Lung (tissue), 12 donors: ENCODE results near the gene SLC29A2. TPM values are rescaled to one million over a fixed set of nuclear protein-coding genes. Genes with fewer than 3 reads are reported as not detected.

Experiments used
- ATAC-seq: fragments of 200-7000 bp; cut with Tn5 transposase; one replicate; pipeline ENCODE4 v1.9.1; 2020; ENCODE audit warnings: moderate number of reproducible peaks; ENCODE audit not compliant: insufficient read depth, low FRiP score
- DNase-seq, 3 donors: peaks; one replicate each; pipeline ENCODE4 v3.0.0-alpha.2; 2013 to 2017
- H3K27ac ChIP-seq, 2 donors: one replicate each; pipeline ENCODE4 v1.5.1; 2013; ENCODE audit warnings: mild to moderate bottlenecking in 2 of 2, moderate library complexity in 2 of 2, control low read depth in 1 of 2, inconsistent platforms in 1 of 2, low read depth in 1 of 2, low read length in 1 of 2
- H3K27me3 ChIP-seq, 3 donors: one replicate each; pipeline ENCODE4 v1.5.1; 2013; ENCODE audit warnings: low read length in 2 of 3; ENCODE audit not compliant: control insufficient read depth in 3 of 3, insufficient read depth in 3 of 3
- H3K36me3 ChIP-seq, 4 donors: one replicate each; pipeline ENCODE4 v1.5.1; 2013; ENCODE audit warnings: low read length in 4 of 4, mild to moderate bottlenecking in 1 of 4, moderate library complexity in 1 of 4; ENCODE audit not compliant: control insufficient read depth in 4 of 4, insufficient read depth in 4 of 4
- H3K4me1 ChIP-seq, 5 donors: one replicate each; pipeline ENCODE4 v1.5.1; 2013; ENCODE audit warnings: low read length in 5 of 5, mild to moderate bottlenecking in 2 of 5, moderate library complexity in 1 of 5; ENCODE audit not compliant: control insufficient read depth in 5 of 5, insufficient read depth in 5 of 5
- H3K4me3 ChIP-seq: one replicate; pipeline ENCODE4 v1.5.1; 2013; ENCODE audit warnings: mild to moderate bottlenecking, control low read depth, moderate library complexity
- H3K9ac ChIP-seq, 2 donors: one replicate each; pipeline ENCODE4 v1.5.1; 2013; ENCODE audit warnings: low read length in 2 of 2, control low read depth in 1 of 2; ENCODE audit not compliant: insufficient read depth in 1 of 2
- H3K9me3 ChIP-seq, 4 donors: one replicate each; pipeline ENCODE4 v1.5.1; 2013; ENCODE audit warnings: low read length in 3 of 4, mild to moderate bottlenecking in 1 of 4, moderate library complexity in 1 of 4; ENCODE audit not compliant: control insufficient read depth in 4 of 4, insufficient read depth in 3 of 4
- WGBS, 2 donors: extraction: QIAGEN DNeasy Blood & Tissue Kit; methylation state at CpG; one replicate each; pipeline ENCODE4 v1.1.7; 2013; 5-methylcytosine and 5-hydroxymethylcytosine counted together
- polyA plus RNA-seq, 2 donors: library from polyadenylated mRNA; stranded (reverse); fragments of 200-250 nt; gene quantifications; one replicate each; pipeline ENCODE4 v1.2.1, GENCODE V29; 2013
- total RNA-seq, 2 donors: library from RNA; depleted of rRNA in 1 of 2; stranded (reverse); fragments of >200 nt in 1 of 2; gene quantifications; one replicate each; pipeline ENCODE4 v1.2.1, GENCODE V29; 2014 to 2021
- TF ChIP-seq, protein P1 (sequence below): IDR thresholded peaks from 2 replicates; pipeline ENCODE4 v1.5.1; 2012; ENCODE audit warnings: mild to moderate bottlenecking; ENCODE audit errors: control extremely low read depth, extremely low read depth
- donor health status: control.
- donor health status: control.
- donor health status: Bipolar disorder and iron deficiency.
- donor health status: healthy.
- donor health status: DM: yes; HTN: yes; CAD: no.

Gene SLC29A2
- total and polyA plus RNA-seq, 4 donors: 6.5 to 19.4 (median 13.7) TPM

DNA sequence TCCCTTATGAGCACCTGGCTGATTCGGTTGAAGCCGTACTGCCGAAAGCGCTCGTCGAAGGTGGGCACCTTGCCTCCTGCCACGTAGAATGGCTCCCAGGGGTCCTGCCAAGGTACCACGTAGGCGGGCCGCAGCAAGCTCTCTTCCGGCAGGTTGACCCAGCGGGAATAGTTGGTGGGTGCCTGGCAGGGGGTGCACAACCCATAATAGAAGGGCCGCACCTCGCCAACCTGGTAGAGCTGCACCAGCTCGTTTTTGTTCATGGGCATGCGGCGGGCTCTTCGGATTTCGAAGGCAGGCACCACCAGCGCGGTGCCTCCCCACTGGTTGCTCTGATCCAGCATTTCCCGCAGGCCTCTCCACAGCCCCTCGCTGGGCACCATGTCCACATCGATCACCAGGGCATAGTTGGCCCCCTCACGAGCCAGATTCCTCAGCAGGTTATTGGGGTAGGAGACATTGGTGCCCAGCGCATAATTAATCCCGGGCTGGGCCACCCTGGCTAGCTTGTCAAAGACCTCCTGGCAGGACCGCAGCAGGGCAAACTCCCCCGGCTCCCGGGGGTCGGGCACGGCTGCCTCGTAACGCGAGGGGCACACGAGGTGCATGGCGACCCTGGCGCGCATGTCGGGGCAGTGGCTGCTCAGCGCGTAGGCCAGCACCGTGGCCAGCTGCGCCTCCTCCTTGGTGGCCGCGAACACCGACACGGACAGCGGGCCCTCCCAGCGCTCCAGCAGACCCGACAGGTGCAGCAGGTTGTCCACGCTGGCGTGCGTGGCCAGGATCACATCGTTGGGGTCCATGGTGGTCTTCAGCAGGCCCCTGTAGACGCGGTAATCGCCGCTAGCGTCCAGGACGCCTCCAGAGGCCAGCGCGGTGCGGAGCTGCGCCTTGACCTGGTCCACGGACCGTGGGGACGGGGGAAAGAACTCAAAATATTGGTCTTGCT, 24.8 kb downstream of the SLC29A2 start:
- 29 to 33% methylated on average over 62 to 68 of the region's 68 CpGs for WGBS, 2 donors
- H3K36me3 ChIP-seq: peaks cover 0 to 3% (median 2%) of the 10 kb centered on the region in 4 donors
- H3K9ac ChIP-seq: peak overlapping the region in 1 of 2 donors; percentile 89
- H3K27ac ChIP-seq: peak overlapping the region; percentile 39 to 91
- H3K27me3 ChIP-seq: no peaks in the 10 kb centered on the region
- peak overlapping the region; percentile 78 for H3K4me3 ChIP-seq
- DNase-seq: no peak
- ATAC-seq: no peak
- H3K4me1 ChIP-seq: peaks cover 8 to 36% (median 19%) of the 10 kb centered on the region in 5 donors
- TF ChIP-seq, protein P1, sequence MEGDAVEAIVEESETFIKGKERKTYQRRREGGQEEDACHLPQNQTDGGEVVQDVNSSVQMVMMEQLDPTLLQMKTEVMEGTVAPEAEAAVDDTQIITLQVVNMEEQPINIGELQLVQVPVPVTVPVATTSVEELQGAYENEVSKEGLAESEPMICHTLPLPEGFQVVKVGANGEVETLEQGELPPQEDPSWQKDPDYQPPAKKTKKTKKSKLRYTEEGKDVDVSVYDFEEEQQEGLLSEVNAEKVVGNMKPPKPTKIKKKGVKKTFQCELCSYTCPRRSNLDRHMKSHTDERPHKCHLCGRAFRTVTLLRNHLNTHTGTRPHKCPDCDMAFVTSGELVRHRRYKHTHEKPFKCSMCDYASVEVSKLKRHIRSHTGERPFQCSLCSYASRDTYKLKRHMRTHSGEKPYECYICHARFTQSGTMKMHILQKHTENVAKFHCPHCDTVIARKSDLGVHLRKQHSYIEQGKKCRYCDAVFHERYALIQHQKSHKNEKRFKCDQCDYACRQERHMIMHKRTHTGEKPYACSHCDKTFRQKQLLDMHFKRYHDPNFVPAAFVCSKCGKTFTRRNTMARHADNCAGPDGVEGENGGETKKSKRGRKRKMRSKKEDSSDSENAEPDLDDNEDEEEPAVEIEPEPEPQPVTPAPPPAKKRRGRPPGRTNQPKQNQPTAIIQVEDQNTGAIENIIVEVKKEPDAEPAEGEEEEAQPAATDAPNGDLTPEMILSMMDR: no peak
- peaks cover 0 to 2% (median 0%) of the 10 kb centered on the region in 4 donors for H3K9me3 ChIP-seq

GRCh38 chr11:66345316-66345649, 26.3 kb downstream of the SLC29A2 start:
- H3K36me3 ChIP-seq: peaks cover 0 to 18% (median 8%) of the 10 kb centered on the region in 4 donors
- peak overlapping the region; percentile 43 for H3K4me3 ChIP-seq
- WGBS, 2 donors: 6 to 15% methylated on average over 7 of the region's 7 CpGs
- H3K27ac ChIP-seq: peak overlapping the region; percentile 89 to 90
- H3K9ac ChIP-seq: peak overlapping the region; percentile 41 to 69
- TF ChIP-seq, protein P1: no peak
- H3K9me3 ChIP-seq: peaks cover 0 to 2% (median 0%) of the 10 kb centered on the region in 4 donors
- no peak for DNase-seq
- H3K27me3 ChIP-seq: no peaks in the 10 kb centered on the region
- ATAC-seq: no peak
- H3K4me1 ChIP-seq: peaks cover 8 to 36% (median 19%) of the 10 kb centered on the region in 5 donors

GRCh38 chr11:66344550-66345315, 26.8 kb downstream of the SLC29A2 start, which contains the start of gene BRMS1:
Gene BRMS1 (minus strand): TSS chr11:66345104. CDS start chr11:66342234, 2,870 bp downstream.
- H3K4me1 ChIP-seq: peaks cover 8 to 36% (median 19%) of the 10 kb centered on the region in 5 donors
- WGBS, 2 donors: 0 to 1% methylated on average over 59 of the region's 59 CpGs
- DNase-seq (peak; percentile 97 to 99 (median 97)), ATAC-seq (peak; percentile 80)
- peaks cover 0 to 2% (median 0%) of the 10 kb centered on the region in 4 donors for H3K9me3 ChIP-seq
- H3K4me3 ChIP-seq: peak within 1 kb of the TSS; percentile 82
- H3K27me3 ChIP-seq: no peaks in the 10 kb centered on the region
- H3K36me3 ChIP-seq: peaks cover 0 to 24% (median 9%) of the 10 kb centered on the region in 4 donors
- H3K9ac ChIP-seq: peak within 1 kb of the TSS; percentile 69 to 80
- peak within 1 kb of the TSS; percentile 89 to 90 for H3K27ac ChIP-seq
- TF ChIP-seq, protein P1: no peak
